ENCODE data around the gene KCNQ2.

DNA sequence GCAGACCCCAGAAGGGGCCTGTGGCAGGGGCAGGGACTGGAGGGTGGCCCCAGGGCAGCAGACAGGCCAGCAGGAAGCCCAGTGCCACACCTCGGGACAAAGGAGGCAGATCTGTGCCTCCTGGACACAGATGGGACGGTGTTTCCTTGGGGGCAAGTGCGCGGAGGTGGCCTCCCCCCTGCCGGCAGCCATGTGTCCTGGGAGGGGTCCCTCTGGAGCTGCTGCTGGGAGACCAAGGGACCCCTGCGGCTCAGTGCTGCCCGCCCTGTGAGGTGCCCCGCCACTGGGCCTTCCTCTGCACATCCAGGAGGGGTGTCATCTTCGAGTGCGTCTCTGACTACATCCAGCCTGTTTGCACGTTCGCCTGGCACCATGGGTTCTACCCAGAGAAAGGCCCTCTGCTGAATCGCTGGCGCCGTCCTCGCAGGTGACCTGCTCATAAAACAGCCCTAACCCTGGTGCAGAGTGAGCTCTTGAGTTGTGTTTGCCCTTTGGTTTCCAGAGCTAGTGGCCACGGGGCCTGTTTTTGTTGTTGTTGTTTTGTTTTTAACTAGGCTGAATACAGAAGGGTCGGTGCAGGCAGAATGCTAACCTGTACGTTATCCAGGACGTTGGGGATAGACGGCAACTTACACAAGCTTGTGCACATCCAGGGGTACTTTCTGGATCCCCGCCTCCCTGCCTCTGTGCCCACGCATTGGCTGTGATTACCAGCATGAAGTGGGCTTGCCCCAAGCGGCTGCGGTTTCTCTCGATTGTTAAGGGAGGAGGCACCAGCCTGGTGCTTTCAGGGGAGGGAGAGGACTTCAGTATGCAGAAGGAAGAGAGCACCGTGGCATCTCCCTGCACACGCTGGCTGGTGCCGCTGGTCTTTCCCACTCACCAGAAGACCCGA lies 1.3 kb upstream of the KCNQ2 start:
- TF ChIP-seq, protein P1, sequence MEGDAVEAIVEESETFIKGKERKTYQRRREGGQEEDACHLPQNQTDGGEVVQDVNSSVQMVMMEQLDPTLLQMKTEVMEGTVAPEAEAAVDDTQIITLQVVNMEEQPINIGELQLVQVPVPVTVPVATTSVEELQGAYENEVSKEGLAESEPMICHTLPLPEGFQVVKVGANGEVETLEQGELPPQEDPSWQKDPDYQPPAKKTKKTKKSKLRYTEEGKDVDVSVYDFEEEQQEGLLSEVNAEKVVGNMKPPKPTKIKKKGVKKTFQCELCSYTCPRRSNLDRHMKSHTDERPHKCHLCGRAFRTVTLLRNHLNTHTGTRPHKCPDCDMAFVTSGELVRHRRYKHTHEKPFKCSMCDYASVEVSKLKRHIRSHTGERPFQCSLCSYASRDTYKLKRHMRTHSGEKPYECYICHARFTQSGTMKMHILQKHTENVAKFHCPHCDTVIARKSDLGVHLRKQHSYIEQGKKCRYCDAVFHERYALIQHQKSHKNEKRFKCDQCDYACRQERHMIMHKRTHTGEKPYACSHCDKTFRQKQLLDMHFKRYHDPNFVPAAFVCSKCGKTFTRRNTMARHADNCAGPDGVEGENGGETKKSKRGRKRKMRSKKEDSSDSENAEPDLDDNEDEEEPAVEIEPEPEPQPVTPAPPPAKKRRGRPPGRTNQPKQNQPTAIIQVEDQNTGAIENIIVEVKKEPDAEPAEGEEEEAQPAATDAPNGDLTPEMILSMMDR (IDR thresholded peaks at IDR 0.05) = no peak
- no peak for TF ChIP-seq EZH2phosphoT487 (IDR thresholded peaks at IDR 0.05)
